PC-9 (cell line): Measurements from ENCODE around the gene GATM. TPM values are rescaled to one million over a fixed set of nuclear protein-coding genes. Genes with fewer than 3 reads are reported as not detected.

ENCODE experiments used
- BruUV-seq: library from RNA; stranded (reverse); fragments of 400-500 nt; replicated peaks from 2 replicates; lab custom pipeline; 2021; lab: Mats Ljungman, UMichigan
- CTCF ChIA-PET: fragments of 300-600 bp; sonication (Branson Sonifier 250); formaldehyde crosslinking; loops from one replicate; lab custom pipeline; 2022; ENCODE audit warnings: antibody characterized with exemption; lab: Charles Lee
- POLR2A ChIA-PET: fragments of 300-600 bp; sonication (Branson Sonifier 250); formaldehyde crosslinking; loops from one replicate; lab custom pipeline; 2022; ENCODE audit warnings: antibody characterized with exemption; ENCODE audit not compliant: unreplicated experiment; lab: Charles Lee
- DNase-seq, 2 experiments: peaks; one replicate each; pipeline versions ENCODE4 v3.0.0 to v3.0.0-alpha.2; 2015 to 2022; ENCODE audit warnings: mixed read lengths in 1 of 2
- H2AFZ ChIP-seq: fragments of 200-600 bp; sonication (generic); 2 replicates; pipeline ENCODE4 v1.8.1; 2017; ENCODE audit warnings: antibody characterized with exemption
- H3F3A ChIP-seq: fragments of 200-600 bp; sonication (generic); 2 replicates; pipeline ENCODE4 v1.8.1; 2017; ENCODE audit warnings: antibody characterized with exemption, mild to moderate bottlenecking, low read depth; ENCODE audit not compliant: insufficient read depth
- H3K27ac ChIP-seq: fragments of 200-600 bp; sonication (generic); 2 replicates; pipeline ENCODE4 v1.6.1; 2016; ENCODE audit warnings: mixed run types
- H3K27me3 ChIP-seq: fragments of 200-600 bp; sonication (generic); 2 replicates; pipeline ENCODE4 v1.6.1; 2016; ENCODE audit warnings: low read depth, mixed run types; ENCODE audit not compliant: insufficient read depth
- H3K36me3 ChIP-seq: fragments of 200-600 bp; sonication (generic); 2 replicates; pipeline ENCODE4 v1.6.1; 2016; ENCODE audit warnings: low read depth, mixed run types
- H3K4me1 ChIP-seq: fragments of 200-600 bp; sonication (generic); replicated peaks from 2 replicates; pipeline ENCODE4 v1.6.1; 2016; ENCODE audit warnings: mixed run types; ENCODE audit not compliant: insufficient read depth
- H3K4me2 ChIP-seq: fragments of 200-600 bp; sonication (generic); 2 replicates; pipeline ENCODE4 v1.6.1; 2017; ENCODE audit warnings: mixed run types
- H3K4me3 ChIP-seq: fragments of 200-600 bp; sonication (generic); 2 replicates; pipeline ENCODE4 v1.6.1; 2016; ENCODE audit warnings: mixed run types
- H3K79me2 ChIP-seq: fragments of 200-600 bp; sonication (generic); 2 replicates; pipeline ENCODE4 v1.6.1; 2017; ENCODE audit warnings: low read depth, mixed run types
- H3K9me2 ChIP-seq: fragments of 200-600 bp; sonication (generic); 2 replicates; pipeline ENCODE4 v1.8.1; 2017; ENCODE audit warnings: mild to moderate bottlenecking; ENCODE audit not compliant: insufficient read depth
- H3K9me3 ChIP-seq: fragments of 200-600 bp; sonication (generic); 2 replicates; pipeline ENCODE4 v1.8.1; 2016; ENCODE audit warnings: low read depth; ENCODE audit not compliant: insufficient read depth
- H4K20me1 ChIP-seq: fragments of 200-600 bp; sonication (generic); 2 replicates; pipeline ENCODE4 v1.8.1; 2017; ENCODE audit not compliant: insufficient read depth
- EZH2 ChIP-seq: fragments of 200-600 bp; sonication (generic); IDR thresholded peaks from 2 replicates; pipeline ENCODE4 v1.8.0; 2017; ENCODE audit warnings: antibody characterized with exemption, low read depth
- intact Hi-C: fragments of 100-400 bp; cut with micrococcal nuclease; formaldehyde crosslinking; loops from one replicate; pipeline ENCODE4 v1.10.0; 2022; ENCODE audit not compliant: unreplicated experiment
- total RNA-seq: library from RNA; stranded (reverse); gene quantifications from 2 replicates; pipeline ENCODE4 v1.2.3, GENCODE V29; 2021
- TF ChIP-seq, protein P1 (sequence below): fragments of 200-600 bp; sonication (generic); conservative IDR thresholded peaks from 2 replicates; pipeline ENCODE4 v1.6.1; 2017; ENCODE audit warnings: mixed run types, antibody characterized with exemption, mild to moderate bottlenecking, moderate library complexity

Gene GATM
- total RNA-seq, 1 experiment from 2014 or later = 9.8 TPM

DNA sequence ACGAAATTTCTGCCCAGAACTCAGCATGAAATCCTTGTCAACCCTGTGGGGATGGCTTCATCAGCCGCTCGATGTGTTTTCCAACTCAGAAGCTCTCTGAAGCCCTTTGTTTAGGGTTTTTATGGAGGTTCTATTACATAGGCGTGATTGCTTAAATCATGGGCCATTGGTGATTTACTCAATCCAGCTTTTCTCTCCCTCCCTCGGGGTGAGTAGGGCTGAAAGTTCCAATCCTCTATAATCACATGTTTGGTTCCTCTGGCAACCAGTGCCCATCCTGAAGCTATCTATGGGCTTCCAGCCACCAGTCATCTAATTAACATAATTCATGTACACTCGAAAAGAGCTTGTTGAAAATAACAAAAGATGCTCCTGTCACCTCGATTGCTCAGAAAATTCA is 51.6 kb downstream of the GATM start:
- Histone ChIP-seq H3K4me2 (no peak overlapping the region), H3K9me2 (no peaks in the 10 kb centered on the region), H3K4me1 (no peaks in the 10 kb centered on the region), H2AFZ (no peak overlapping the region), H3K27me3 (no peaks in the 10 kb centered on the region), H4K20me1 (no peaks in the 10 kb centered on the region), H3K36me3 (no peaks in the 10 kb centered on the region), H3K4me3 (no peak overlapping the region), H3K79me2 (no peaks in the 10 kb centered on the region), H3K9me3 (no peaks in the 10 kb centered on the region), H3F3A (no peaks in the 10 kb centered on the region), H3K27ac (no peak overlapping the region)
- DNase-seq = no peak
- TF ChIP-seq EZH2 = no peak
- TF ChIP-seq, protein P1, sequence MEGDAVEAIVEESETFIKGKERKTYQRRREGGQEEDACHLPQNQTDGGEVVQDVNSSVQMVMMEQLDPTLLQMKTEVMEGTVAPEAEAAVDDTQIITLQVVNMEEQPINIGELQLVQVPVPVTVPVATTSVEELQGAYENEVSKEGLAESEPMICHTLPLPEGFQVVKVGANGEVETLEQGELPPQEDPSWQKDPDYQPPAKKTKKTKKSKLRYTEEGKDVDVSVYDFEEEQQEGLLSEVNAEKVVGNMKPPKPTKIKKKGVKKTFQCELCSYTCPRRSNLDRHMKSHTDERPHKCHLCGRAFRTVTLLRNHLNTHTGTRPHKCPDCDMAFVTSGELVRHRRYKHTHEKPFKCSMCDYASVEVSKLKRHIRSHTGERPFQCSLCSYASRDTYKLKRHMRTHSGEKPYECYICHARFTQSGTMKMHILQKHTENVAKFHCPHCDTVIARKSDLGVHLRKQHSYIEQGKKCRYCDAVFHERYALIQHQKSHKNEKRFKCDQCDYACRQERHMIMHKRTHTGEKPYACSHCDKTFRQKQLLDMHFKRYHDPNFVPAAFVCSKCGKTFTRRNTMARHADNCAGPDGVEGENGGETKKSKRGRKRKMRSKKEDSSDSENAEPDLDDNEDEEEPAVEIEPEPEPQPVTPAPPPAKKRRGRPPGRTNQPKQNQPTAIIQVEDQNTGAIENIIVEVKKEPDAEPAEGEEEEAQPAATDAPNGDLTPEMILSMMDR = no peak
- BruUV-seq = no TSS peak
- ChIA-PET CTCF (no interaction called here), POLR2A (no interaction called here)
- intact Hi-C loops = no loop called here

DNA sequence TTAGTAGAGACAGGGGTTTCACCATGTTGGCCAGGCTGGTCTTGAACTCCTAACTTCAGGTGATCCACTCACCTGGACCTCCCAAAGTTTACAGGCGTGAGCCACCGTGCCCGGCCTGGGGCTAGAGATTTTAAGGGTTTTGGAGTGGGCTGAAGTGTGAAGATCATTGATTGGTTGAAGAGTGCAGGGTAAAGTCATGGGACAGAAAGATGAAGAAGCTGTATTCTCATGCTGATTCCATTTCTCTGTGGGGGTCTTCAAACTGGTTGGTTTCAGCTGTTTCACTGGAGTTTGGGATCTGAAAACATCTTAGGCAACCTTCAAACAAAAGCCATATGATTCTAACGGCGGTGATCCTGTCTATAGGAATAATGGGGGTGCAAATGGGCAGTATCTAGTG is 52.1 kb downstream of the GATM start:
- intact Hi-C loops = no loop called here
- Histone ChIP-seq H3K4me3 (no peak overlapping the region), H3K9me3 (no peaks in the 10 kb centered on the region), H3K9me2 (no peaks in the 10 kb centered on the region), H3K36me3 (no peaks in the 10 kb centered on the region), H4K20me1 (no peaks in the 10 kb centered on the region), H3K4me2 (no peak overlapping the region), H2AFZ (no peak overlapping the region), H3K4me1 (no peaks in the 10 kb centered on the region), H3K79me2 (no peaks in the 10 kb centered on the region), H3K27ac (no peak overlapping the region), H3F3A (no peaks in the 10 kb centered on the region), H3K27me3 (no peaks in the 10 kb centered on the region)
- no peak for DNase-seq
- CTCF ChIA-PET = no interaction called here
- no peak for TF ChIP-seq EZH2
- POLR2A ChIA-PET = no interaction called here
- no TSS peak for BruUV-seq

DNA sequence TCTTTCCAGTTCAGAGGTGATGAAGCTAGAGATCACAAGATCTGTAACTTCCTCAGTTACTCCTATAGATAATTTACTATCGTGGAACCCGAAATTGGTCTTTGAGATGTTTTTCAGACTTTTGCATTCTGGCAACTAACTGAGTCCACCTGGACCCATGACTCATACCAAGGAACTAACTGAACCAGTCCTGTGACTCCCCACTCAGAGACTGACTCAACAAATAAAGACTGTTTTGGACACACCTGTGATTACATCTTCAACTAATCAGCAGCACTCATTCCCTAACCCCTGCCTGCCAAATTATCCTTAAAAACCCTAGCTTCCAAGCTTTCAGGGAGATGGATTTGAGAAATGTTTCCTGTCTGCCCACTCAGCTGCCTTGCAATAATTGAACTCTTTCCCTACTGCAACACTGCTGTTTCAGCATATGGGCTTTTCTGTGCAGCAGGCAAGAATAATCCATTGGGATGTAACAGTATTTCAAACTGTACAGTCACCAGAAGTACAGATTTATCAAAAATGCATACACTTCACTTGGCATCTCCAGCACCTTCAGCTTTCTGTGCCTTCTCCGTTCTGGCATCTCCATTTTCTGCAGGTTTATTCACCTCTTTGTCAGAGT is 57.7 kb downstream of the GATM start:
- no peak overlapping the region for H3K27ac ChIP-seq
- ChIA-PET CTCF (no interaction called here), POLR2A (no interaction called here)
- H3K9me2 ChIP-seq = no peaks in the 10 kb centered on the region
- no TSS peak for BruUV-seq
- H3F3A ChIP-seq = 0 out of 2 replicates have a peak, but pooled peaks cover 6% of the 10 kb centered on the region
- H4K20me1 ChIP-seq = no peaks in the 10 kb centered on the region
- no peaks in the 10 kb centered on the region for H3K4me1 ChIP-seq
- no peaks in the 10 kb centered on the region for H3K36me3 ChIP-seq
- no peaks in the 10 kb centered on the region for H3K9me3 ChIP-seq
- no peak overlapping the region for H2AFZ ChIP-seq
- TF ChIP-seq, protein P1 = no peak
- no peak for TF ChIP-seq EZH2
- no peak overlapping the region for H3K4me2 ChIP-seq
- DNase-seq = peak; percentile 16 to 59
- intact Hi-C loops = no loop called here
- no peaks in the 10 kb centered on the region for H3K79me2 ChIP-seq
- no peaks in the 10 kb centered on the region for H3K27me3 ChIP-seq
- H3K4me3 ChIP-seq = no peak overlapping the region
